ENCODE measurements around the gene CCDC86. TPM values are rescaled to one million over a fixed set of nuclear protein-coding genes. Genes with fewer than 3 reads are reported as not detected.

The CCDC86 gene
- polyA plus RNA-seq, 1 of the 3 experiments (the other 2 are of a cell fraction): 34.7 TPM

DNA sequence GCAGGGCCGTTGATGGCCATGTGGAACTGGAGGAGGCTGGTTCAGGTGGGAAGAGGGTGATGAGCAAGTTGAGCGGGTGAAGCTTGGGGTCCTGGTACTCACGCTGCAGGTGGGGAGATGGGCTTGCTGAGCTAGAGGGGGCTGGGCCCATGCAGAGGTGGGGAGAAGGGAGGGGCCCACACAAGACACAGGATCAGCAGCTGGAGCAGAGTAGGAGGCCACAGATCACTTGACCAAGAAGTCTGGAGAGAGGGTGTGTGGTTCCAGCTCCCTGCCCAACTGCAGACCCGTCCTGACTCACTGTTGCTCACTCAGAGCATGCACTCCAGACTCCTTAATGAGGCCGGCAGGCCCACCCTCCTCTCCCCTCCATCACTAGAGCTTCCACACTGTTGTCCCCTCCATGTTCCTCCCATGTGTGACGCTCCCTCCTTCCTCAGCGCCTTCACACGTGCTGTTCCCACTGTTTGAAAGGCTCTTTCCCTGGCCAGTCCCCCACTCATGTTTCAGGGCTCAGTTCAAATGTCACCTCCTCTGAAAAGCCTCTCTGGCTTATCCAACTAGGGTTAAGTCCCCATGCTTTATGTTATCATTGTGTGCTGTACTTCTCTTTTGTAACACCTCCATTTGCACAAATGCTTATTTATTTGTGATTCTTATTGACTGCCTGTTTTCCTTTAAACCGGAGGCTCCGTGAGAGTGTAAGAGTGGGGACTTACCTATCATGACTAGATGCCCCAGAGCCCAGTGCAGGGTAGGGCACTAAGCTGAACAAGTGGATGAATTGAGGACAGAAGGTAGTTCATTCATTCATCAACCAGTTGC, 2.3 kb downstream of the CCDC86 start:
- peak overlapping the region; percentile 84; the same call in 1 of the 2 replicates for H3K9ac ChIP-seq
- no peaks in the 10 kb centered on the region for H3K27me3 ChIP-seq (ENCODE audit: insufficient read depth)
- H4K20me1 ChIP-seq (ENCODE audit: insufficient read depth): no peaks in the 10 kb centered on the region; the same call in 1 of the 2 replicates
- POLR2A ChIA-PET: no interaction called here
- no peak for DNase-seq
- no peak overlapping the region for H2AFZ ChIP-seq (ENCODE audit: low read depth)
- no peaks in the 10 kb centered on the region for H3K9me2 ChIP-seq
- no peak overlapping the region for H3K27ac ChIP-seq (ENCODE audit: low read depth in 2 of 2, low read length in 1 of 2)
- CTCF ChIA-PET: interaction anchor here (1.1 to 23.7 kb wide), 4 partner anchors 13 to 52 kb away, joined by 3 to 550 read pairs (median 11); partner anchors contain the start of gene PRPF19
- H3K9me3 ChIP-seq: no peaks in the 10 kb centered on the region
- peak overlapping the region; percentile 85 to 98 for H3K4me3 ChIP-seq (ENCODE audit: low read depth in 2 of 2, low read length in 1 of 2)
- 56% methylated on average over 10 of the region's 10 CpGs for WGBS (ENCODE audit: low lambda C conversion rate)
- peaks cover 44% of the 10 kb centered on the region for H3K79me2 ChIP-seq (ENCODE audit: insufficient read depth)
- peaks cover 0 to 34% of the 10 kb centered on the region in 2 experiments; a peak in 3 of 4 replicates for H3K4me1 ChIP-seq (ENCODE audit: control insufficient read depth in 1 of 2, insufficient read depth in 2 of 2, low read depth in 1 of 2, low read length in 1 of 2)
- TF ChIP-seq RFX5 (IDR thresholded peaks at IDR 0.05; ENCODE audit: low read length): no peak
- TF ChIP-seq EZH2phosphoT487 (IDR thresholded peaks at IDR 0.05; ENCODE audit: borderline replicate concordance, low read depth): no peak
- no peak for TF ChIP-seq RCOR1 (IDR thresholded peaks at IDR 0.05; ENCODE audit: low read length)
- no peak for TF ChIP-seq MXI1 (IDR thresholded peaks at IDR 0.05; ENCODE audit: low read depth, low read length)
- TF ChIP-seq CHD2 (IDR thresholded peaks at IDR 0.05; ENCODE audit: low read length, partially characterized antibody): no peak
- no peak for TF ChIP-seq RXRA (IDR thresholded peaks at IDR 0.05; ENCODE audit: borderline replicate concordance, low read depth)
- no peak for TF ChIP-seq FOXM1 (IDR thresholded peaks at IDR 0.05; ENCODE audit: low read depth)
- TF ChIP-seq, protein P1, sequence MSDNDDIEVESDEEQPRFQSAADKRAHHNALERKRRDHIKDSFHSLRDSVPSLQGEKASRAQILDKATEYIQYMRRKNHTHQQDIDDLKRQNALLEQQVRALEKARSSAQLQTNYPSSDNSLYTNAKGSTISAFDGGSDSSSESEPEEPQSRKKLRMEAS (IDR thresholded peaks at IDR 0.05; ENCODE audit: low read depth): no peak
- TF ChIP-seq MEF2A (IDR thresholded peaks at IDR 0.05; ENCODE audit: borderline replicate concordance, low read depth): no peak
- TF ChIP-seq, protein P2, sequence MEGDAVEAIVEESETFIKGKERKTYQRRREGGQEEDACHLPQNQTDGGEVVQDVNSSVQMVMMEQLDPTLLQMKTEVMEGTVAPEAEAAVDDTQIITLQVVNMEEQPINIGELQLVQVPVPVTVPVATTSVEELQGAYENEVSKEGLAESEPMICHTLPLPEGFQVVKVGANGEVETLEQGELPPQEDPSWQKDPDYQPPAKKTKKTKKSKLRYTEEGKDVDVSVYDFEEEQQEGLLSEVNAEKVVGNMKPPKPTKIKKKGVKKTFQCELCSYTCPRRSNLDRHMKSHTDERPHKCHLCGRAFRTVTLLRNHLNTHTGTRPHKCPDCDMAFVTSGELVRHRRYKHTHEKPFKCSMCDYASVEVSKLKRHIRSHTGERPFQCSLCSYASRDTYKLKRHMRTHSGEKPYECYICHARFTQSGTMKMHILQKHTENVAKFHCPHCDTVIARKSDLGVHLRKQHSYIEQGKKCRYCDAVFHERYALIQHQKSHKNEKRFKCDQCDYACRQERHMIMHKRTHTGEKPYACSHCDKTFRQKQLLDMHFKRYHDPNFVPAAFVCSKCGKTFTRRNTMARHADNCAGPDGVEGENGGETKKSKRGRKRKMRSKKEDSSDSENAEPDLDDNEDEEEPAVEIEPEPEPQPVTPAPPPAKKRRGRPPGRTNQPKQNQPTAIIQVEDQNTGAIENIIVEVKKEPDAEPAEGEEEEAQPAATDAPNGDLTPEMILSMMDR (IDR thresholded peaks at IDR 0.05): no peak
- no peak for TF ChIP-seq FOSL2 (IDR thresholded peaks at IDR 0.05; ENCODE audit: borderline replicate concordance, low read depth)
- no peak for TF ChIP-seq FOXJ3 (CRISPR knock-in tag; IDR thresholded peaks at IDR 0.05)
- no peak for TF ChIP-seq YY1 (IDR thresholded peaks at IDR 0.05; ENCODE audit: low read depth)
- TF ChIP-seq EP300 (IDR thresholded peaks at IDR 0.05; ENCODE audit: borderline replicate concordance in 1 of 2, low read depth in 1 of 2, low read length in 1 of 2): no peak
- TF ChIP-seq TAF1 (IDR thresholded peaks at IDR 0.05; ENCODE audit: borderline replicate concordance, low read depth, low read length): no peak
- TF ChIP-seq, protein P3, sequence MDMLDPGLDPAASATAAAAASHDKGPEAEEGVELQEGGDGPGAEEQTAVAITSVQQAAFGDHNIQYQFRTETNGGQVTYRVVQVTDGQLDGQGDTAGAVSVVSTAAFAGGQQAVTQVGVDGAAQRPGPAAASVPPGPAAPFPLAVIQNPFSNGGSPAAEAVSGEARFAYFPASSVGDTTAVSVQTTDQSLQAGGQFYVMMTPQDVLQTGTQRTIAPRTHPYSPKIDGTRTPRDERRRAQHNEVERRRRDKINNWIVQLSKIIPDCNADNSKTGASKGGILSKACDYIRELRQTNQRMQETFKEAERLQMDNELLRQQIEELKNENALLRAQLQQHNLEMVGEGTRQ (IDR thresholded peaks at IDR 0.05; ENCODE audit: borderline replicate concordance, low read depth, low read length): no peak
- TF ChIP-seq, protein P4, sequence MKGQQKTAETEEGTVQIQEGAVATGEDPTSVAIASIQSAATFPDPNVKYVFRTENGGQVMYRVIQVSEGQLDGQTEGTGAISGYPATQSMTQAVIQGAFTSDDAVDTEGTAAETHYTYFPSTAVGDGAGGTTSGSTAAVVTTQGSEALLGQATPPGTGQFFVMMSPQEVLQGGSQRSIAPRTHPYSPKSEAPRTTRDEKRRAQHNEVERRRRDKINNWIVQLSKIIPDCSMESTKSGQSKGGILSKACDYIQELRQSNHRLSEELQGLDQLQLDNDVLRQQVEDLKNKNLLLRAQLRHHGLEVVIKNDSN (IDR thresholded peaks at IDR 0.05; ENCODE audit: borderline replicate concordance, low read depth): no peak
- TF ChIP-seq JUND (IDR thresholded peaks at IDR 0.05): no peak
- no peak for TF ChIP-seq GATA2 (CRISPR knock-in tag; IDR thresholded peaks at IDR 0.05)
- no peak for TF ChIP-seq SMC3 (IDR thresholded peaks at IDR 0.05; ENCODE audit: low read depth, low read length)
- no peaks in the 10 kb centered on the region for H3F3A ChIP-seq (replicated peaks; ENCODE audit: insufficient read depth)
- H3K36me3 ChIP-seq (replicated peaks in 1 of 2; ENCODE audit: control insufficient read depth in 1 of 2, insufficient read depth in 2 of 2, low read length in 1 of 2): peaks cover 0 to 13% of the 10 kb centered on the region in 2 experiments
- peak overlapping the region; percentile 89 for H3K4me2 ChIP-seq

Measured in SK-N-SH (cell line).